Activated CD4-positive, alpha-beta memory T cell treated with anti-CD3 and anti-CD28 coated beads, Interleukin-2, amount 10 ng/mL, durations not matched to agents 7 days and 5 days (primary cell): Measurements from ENCODE around the gene LBHD1. TPM values are rescaled to one million over a fixed set of nuclear protein-coding genes. Genes with fewer than 3 reads are reported as not detected.
A peak's percentile ranks its signal among the peaks of the same experiment; 100 is the strongest.
"Not testable (repeated sequence)": the region's sequence is repeated elsewhere in the genome, so short reads cannot be mapped to it uniquely, and the experiment has no call there.

ENCODE experiments used
- CTCF ChIA-PET: fragments of 350-600 bp; sonication (Branson Sonifier 250); formaldehyde crosslinking; loops from one replicate; lab custom pipeline; 2021; ENCODE audit warnings: antibody characterized with exemption, inconsistent platforms; lab: Charles Lee
- POLR2A ChIA-PET: fragments of 350-600 bp; sonication (Branson Sonifier 250); formaldehyde crosslinking; loops from one replicate; lab custom pipeline; 2021; ENCODE audit warnings: antibody characterized with exemption; lab: Charles Lee
- DNase-seq: peaks from one replicate; pipeline ENCODE4 v3.0.0-alpha.2; 2020
- H3K27ac Mint-ChIP-seq: one replicate; pipeline ENCODE4 v1.8.0; 2021; ENCODE audit warnings: mild to moderate bottlenecking, mixed read lengths
- H3K27me3 Mint-ChIP-seq: one replicate; pipeline ENCODE4 v1.8.0; 2021; ENCODE audit warnings: mixed read lengths
- H3K36me3 Mint-ChIP-seq: one replicate; pipeline ENCODE4 v1.8.0; 2021; ENCODE audit warnings: low read depth, mixed read lengths
- H3K4me1 Mint-ChIP-seq: one replicate; pipeline ENCODE4 v1.8.0; 2021; ENCODE audit warnings: mixed read lengths
- H3K4me3 Mint-ChIP-seq: one replicate; pipeline ENCODE4 v1.8.0; 2021; ENCODE audit warnings: mild to moderate bottlenecking, mixed read lengths
- H3K9me3 Mint-ChIP-seq: one replicate; pipeline ENCODE4 v1.8.0; 2021; ENCODE audit warnings: mixed read lengths
- total RNA-seq, 2 experiments: library from RNA; stranded (reverse); gene quantifications; one replicate each; pipeline ENCODE4 v1.2.3, GENCODE V29; 2021

The LBHD1 gene
- total RNA-seq, 2 experiments from 2014 or later: 17.2 to 18.3 TPM

DNA sequence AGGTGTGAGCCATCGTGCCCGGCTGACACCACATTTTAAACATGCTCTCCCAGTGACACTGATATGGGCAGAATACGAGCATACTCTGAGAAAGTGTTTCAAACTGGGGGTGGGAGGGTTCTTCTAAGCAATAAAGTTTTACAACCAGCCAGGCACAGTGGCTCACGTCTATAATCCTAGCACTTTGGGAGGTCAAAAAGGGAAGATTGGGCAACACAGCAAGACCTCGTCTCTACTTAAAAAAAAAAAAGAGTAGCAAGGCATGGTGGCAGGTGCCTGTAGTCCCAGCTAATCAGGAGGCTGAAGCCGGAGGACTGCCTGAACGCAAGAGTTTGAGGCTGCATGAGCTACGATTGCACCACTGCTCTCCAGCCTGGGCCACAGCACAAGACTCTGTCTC is 27.8 kb downstream of the LBHD1 start:
- H3K4me3 Mint-ChIP-seq: no peak overlapping the region
- ChIA-PET CTCF (no interaction called here), POLR2A (interaction anchor here (0.9 to 12.3 kb wide), 7 partner anchors 9 to 53 kb away, joined by 3 to 192 read pairs (median 6); partner anchors contain the start of genes B3GAT3, C11orf98, CSKMT and INTS5)
- peaks cover 38% of the 10 kb centered on the region for H3K36me3 Mint-ChIP-seq
- H3K27me3 Mint-ChIP-seq: no peaks in the 10 kb centered on the region
- no peak for DNase-seq
- no peak overlapping the region for H3K27ac Mint-ChIP-seq
- no peaks in the 10 kb centered on the region for H3K9me3 Mint-ChIP-seq
- H3K4me1 Mint-ChIP-seq: peaks cover 51% of the 10 kb centered on the region

DNA sequence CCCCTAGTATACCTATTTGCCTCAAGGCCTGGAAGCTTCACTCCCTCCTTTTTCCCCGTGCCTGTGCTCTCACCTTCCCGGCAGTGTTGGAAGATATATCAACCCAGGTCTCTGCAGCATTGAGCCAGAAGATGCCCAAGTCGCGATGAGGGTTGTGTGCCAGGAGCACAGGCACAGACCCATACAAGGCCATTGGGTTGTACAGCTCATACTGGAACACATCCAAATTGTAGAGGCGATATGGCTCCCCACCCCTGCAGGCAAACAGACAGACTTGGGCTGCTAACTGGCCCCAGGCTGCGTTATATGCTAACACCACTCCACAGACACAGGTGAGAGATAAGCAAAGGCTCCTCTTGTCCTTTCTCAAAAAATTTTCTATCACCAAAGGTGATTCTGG is 39.6 kb downstream of the LBHD1 start:
- H3K27me3 Mint-ChIP-seq: no peaks in the 10 kb centered on the region
- DNase-seq: no peak
- peaks cover 78% of the 10 kb centered on the region for H3K36me3 Mint-ChIP-seq
- ChIA-PET POLR2A (interaction anchor here (1.2 to 4.2 kb wide), 5 partner anchors 9 to 41 kb away, joined by 3 to 15 read pairs (median 4); partner anchors contain the start of genes B3GAT3, C11orf98, CSKMT and INTS5), CTCF (no interaction called here)
- H3K4me3 Mint-ChIP-seq: no peak overlapping the region
- no peak overlapping the region for H3K27ac Mint-ChIP-seq
- H3K4me1 Mint-ChIP-seq: peaks cover 21% of the 10 kb centered on the region
- no peaks in the 10 kb centered on the region for H3K9me3 Mint-ChIP-seq

DNA sequence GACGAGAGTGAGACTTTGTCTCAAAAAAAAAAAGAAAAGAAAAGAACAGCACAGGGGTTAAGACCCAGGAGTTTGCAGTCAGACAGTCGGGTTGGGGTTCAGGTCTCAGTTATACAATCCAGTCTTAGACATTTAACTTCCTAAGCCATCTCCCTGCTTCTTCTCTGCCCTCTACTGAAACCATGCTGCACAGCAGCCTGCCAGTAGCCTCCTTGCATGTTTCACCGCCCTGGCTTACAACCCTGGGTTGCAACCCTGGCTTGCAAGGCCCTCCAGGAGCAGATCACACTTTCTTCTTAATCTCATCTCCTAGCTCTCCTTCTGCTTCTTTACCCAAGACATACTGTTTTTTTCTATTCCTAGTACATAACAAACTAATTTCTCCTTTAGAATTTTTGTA is 44.4 kb downstream of the LBHD1 start:
- Mint-ChIP-seq H3K36me3 (peaks cover 69% of the 10 kb centered on the region), H3K27me3 (no peaks in the 10 kb centered on the region), H3K9me3 (no peaks in the 10 kb centered on the region), H3K27ac (no peak overlapping the region), H3K4me3 (no peak overlapping the region), H3K4me1 (no peaks in the 10 kb centered on the region)
- ChIA-PET CTCF (interaction anchor here (0.5 to 3.0 kb wide), 4 partner anchors 14 to 252 kb away, joined by 3 to 12 read pairs (median 4); partner anchors contain the start of gene EEF1G), POLR2A (interaction anchor here (1.6 kb wide), 1 partner anchor 18 kb away, joined by 8 read pairs; the partner anchor contains the start of gene GANAB)
- DNase-seq: no peak

DNA sequence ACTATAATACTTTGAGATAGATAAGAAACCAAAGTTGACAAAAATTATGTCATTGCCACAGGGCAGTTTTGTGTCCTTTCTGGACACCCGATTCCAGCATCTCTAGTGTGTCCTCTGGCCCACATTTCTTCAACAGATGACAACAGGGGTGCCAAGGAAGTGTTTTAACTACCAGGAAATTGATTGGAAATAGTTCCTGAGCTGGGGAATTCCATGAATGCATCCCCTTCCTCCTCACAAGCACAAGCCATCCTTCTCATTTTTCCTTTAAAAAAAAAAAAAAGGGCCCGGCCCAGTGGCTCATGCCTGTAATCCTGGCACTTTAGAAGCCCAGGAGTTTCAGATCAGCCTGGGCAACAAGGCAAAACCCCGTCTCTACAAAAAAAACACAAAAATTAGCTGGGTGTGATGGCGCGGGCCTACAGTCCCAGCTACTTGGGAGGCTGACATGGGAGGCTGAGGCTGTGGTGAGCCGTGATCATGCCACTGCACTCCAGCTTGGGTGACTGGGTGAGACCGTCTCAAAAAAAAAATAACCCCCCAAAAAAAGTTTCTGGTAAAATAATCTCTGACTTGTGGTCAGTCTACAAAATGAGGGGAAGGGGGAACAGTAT is 49.5 kb downstream of the LBHD1 start:
- CTCF ChIA-PET: interaction anchor here (0.6 to 2.5 kb wide), 9 partner anchors 11 to 198 kb away, joined by 3 to 16 read pairs (median 4); partner anchors contain the start of genes EML3 and ROM1
- peak overlapping the region; percentile 98 for H3K27ac Mint-ChIP-seq
- H3K4me1 Mint-ChIP-seq: peaks cover 28% of the 10 kb centered on the region
- no peaks in the 10 kb centered on the region for H3K27me3 Mint-ChIP-seq
- peaks cover 45% of the 10 kb centered on the region for H3K36me3 Mint-ChIP-seq
- DNase-seq: no peak
- H3K9me3 Mint-ChIP-seq: no peaks in the 10 kb centered on the region
- H3K4me3 Mint-ChIP-seq: peak overlapping the region; percentile 87
- POLR2A ChIA-PET: interaction anchor here (0.9 to 5.4 kb wide), 23 partner anchors 10 to 654 kb away, joined by 3 to 70 read pairs (median 11); partner anchors contain the start of genes C11orf98, CSKMT, EEF1G and EML3

DNA sequence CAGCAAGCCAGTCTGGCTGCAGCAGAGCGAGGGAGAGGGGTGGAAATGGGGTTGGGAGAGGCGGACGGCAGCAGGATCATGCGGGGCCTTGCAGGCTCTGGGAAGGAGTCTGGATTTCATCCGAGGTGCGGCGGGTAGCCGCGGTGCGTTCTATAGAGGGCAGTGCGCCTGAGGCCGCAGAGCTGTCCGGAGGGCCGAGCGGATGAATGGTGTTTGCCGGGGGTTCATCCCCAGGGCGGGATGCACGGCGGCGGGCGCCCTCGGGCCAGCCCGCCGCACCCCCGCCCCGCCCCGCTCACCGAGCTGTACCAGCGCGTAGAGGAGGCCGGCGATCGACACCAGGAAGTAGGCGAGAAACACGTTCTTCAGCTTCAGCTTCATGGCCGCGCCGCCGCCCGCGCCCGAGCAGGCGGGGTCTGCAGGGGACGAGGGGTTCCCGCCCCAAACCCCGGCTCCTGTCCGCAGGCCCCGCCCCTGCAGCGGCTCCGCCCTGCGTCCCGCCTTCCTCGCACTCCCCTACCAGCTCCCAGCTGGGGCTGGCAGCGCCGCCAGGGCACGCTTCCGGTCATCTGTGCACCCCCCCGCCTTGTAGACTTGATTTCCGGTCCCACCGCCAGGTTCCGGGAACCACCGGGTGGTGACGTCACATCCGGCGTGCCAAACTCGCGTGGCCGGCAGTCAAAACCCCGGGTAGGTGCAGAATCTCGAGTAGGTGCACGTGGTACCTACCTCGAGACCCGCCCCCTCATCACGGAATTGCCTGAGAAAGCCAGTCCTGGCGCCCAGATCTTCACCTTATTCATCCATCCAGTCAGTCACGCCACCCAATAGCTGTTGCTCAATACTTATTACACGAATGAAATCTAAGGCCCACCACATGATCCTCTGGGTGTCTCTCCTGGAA is 50.2 kb downstream of the LBHD1 start, which contains the start of gene B3GAT3:
Gene B3GAT3, minus strand, starts transcription at position 420 of the 904 bp plus-strand sequence. Its CDS starts 39 bp downstream, at position 381.
- ChIA-PET POLR2A (interaction anchor here (0.9 to 5.4 kb wide), 29 partner anchors 10 to 653 kb away, joined by 3 to 70 read pairs (median 10); partner anchors contain the start of genes C11orf98, CSKMT, EEF1G and EML3), CTCF (interaction anchor here (0.6 to 3.2 kb wide), 14 partner anchors 10 to 197 kb away, joined by 3 to 16 read pairs (median 4); partner anchors contain the start of genes C11orf98, CSKMT, EML3 and LBHD1)
- DNase-seq: peak; percentile 97
- Mint-ChIP-seq H3K27ac (peak within 1 kb of the TSS; percentile 98), H3K4me3 (peak within 1 kb of the TSS; percentile 87), H3K9me3 (no peaks in the 10 kb centered on the region), H3K36me3 (peaks cover 43% of the 10 kb centered on the region), H3K27me3 (no peaks in the 10 kb centered on the region), H3K4me1 (peaks cover 29% of the 10 kb centered on the region)

DNA sequence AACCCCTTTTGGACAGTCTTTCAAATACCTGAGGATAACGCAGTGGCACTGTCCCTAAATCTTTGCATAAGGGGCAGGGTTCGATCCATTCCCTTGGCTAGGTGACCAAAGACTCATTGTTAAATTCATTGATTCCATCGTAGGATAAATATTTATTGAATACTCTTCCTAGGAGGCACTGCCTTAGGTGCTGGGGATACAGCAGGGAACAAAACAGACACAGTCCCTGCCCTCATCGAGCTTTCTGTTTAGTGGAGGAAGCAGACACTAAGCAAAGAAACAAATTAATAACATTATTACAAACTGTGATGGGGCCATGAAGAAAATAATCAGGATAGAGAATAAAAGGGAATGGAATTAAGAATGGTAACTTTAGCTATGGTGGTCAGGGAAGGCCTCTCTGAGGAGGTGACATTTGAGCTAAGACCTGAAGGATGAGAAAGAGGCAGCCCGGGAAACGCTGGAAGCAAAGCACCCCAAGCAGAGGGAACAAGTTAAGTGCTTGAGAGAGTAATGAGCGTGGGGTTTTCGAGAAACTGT is 51.0 kb downstream of the LBHD1 start:
- H3K9me3 Mint-ChIP-seq: no peaks in the 10 kb centered on the region
- H3K4me3 Mint-ChIP-seq: peak overlapping the region; percentile 87
- no peak for DNase-seq
- ChIA-PET CTCF (interaction anchor here (0.6 to 3.2 kb wide), 13 partner anchors 9 to 196 kb away, joined by 3 to 16 read pairs (median 5); partner anchors contain the start of genes C11orf98, CSKMT, EML3 and LBHD1), POLR2A (interaction anchor here (0.7 to 5.4 kb wide), 28 partner anchors 8 to 653 kb away, joined by 3 to 70 read pairs (median 10); partner anchors contain the start of genes C11orf98, CSKMT, EEF1G and EML3)
- peaks cover 41% of the 10 kb centered on the region for H3K36me3 Mint-ChIP-seq
- H3K27me3 Mint-ChIP-seq: no peaks in the 10 kb centered on the region
- peaks cover 33% of the 10 kb centered on the region for H3K4me1 Mint-ChIP-seq
- peak overlapping the region; percentile 92 for H3K27ac Mint-ChIP-seq

DNA sequence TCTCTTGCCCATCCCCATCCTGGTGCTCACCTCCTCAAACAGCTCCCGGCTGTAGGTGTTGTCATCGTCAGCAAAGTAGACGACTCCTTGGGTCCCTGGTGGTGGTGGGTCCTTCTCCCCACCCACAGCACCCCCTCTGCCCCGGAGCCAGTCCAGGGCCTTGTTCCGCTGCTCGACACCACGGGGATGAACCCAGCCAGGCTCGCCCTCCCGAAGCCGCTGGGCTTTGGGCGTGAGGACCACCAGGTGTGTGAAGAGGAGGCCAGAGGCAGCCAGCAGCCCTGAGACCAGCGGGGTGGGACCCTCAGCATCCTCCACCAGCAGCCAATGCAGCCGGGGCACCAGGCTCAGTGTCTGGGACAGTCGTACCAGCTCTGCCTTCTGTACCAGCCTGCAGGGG is 55.1 kb downstream of the LBHD1 start:
- H3K27me3 Mint-ChIP-seq, H3K9me3 Mint-ChIP-seq, H3K4me3 Mint-ChIP-seq, DNase-seq, CTCF ChIA-PET, H3K27ac Mint-ChIP-seq: not testable (repeated sequence)
- POLR2A ChIA-PET: interaction anchor here (0.9 kb wide), 1 partner anchor 36 kb away, joined by 3 read pairs; the partner anchor contains the start of gene INTS5
- Mint-ChIP-seq H3K4me1 (peaks cover 53% of the 10 kb centered on the region), H3K36me3 (peaks cover 34% of the 10 kb centered on the region)

DNA sequence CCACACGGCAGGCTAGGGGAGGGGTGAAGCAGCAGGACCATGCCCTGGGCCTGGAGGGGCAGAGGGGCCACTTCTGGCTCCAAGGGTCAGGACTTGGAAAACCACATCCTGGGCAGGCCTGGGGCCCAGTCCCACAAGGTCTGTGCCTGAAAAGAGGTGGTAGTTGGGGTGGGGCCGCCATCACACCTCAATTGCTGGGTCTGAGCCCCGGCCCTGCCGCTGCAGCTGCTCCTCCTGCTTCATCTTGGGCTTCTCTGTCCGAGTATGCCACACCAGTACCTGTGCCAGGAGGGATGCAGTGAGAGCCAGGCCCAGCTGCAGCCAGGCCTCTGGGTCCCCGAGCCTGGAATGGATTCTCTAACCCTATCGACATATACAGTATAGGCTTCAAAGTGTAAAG is 56.5 kb downstream of the LBHD1 start:
- POLR2A ChIA-PET: interaction anchor here (1.1 to 1.3 kb wide), 2 partner anchors 24 to 49 kb away, joined by 4 to 5 read pairs; partner anchors contain the start of genes C11orf98, CSKMT and TUT1

DNA sequence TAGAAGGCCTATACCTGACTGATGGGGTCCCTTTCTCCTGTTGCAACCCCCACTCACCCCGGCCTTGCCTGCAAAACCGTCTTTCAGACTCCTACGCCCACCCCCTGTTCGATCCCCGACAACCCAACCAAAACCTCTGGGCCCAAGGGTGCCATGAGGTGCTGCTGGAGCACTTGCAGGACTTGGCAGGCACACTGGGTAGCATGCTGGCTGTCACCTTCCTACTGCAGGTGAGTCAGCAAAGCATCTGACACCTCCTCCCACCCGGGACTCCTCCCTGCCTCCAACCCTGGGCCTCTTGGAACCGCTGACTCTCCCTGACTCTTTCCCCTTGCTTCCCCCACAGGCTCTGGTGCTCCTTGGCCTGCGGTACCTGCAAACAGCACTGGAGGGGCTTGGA is 57.8 kb downstream of the LBHD1 start:
- H3K4me1 Mint-ChIP-seq: peaks cover 56% of the 10 kb centered on the region
- ChIA-PET POLR2A (interaction anchor here (1.0 to 6.7 kb wide), 5 partner anchors 13 to 57 kb away, joined by 3 to 84 read pairs (median 41); partner anchors contain the start of genes C11orf98, CSKMT, INTS5 and LBHD1), CTCF (interaction anchor here (1.4 kb wide), 1 partner anchor 51 kb away, joined by 3 read pairs; the partner anchor contains the start of genes C11orf98 and CSKMT)
- peak; percentile 43 for DNase-seq
- H3K4me3 Mint-ChIP-seq: no peak overlapping the region
- no peaks in the 10 kb centered on the region for H3K27me3 Mint-ChIP-seq
- peaks cover 36% of the 10 kb centered on the region for H3K36me3 Mint-ChIP-seq
- H3K27ac Mint-ChIP-seq: peak overlapping the region; percentile 69
- H3K9me3 Mint-ChIP-seq: no peaks in the 10 kb centered on the region

More for the DNA sequence above, 56.5 kb downstream of the LBHD1 start:
- CTCF ChIA-PET: no interaction called here
- H3K27me3 Mint-ChIP-seq: no peaks in the 10 kb centered on the region
- H3K4me3 Mint-ChIP-seq: no peak overlapping the region
- no peak for DNase-seq
- peaks cover 53% of the 10 kb centered on the region for H3K4me1 Mint-ChIP-seq
- peaks cover 31% of the 10 kb centered on the region for H3K36me3 Mint-ChIP-seq
- no peaks in the 10 kb centered on the region for H3K9me3 Mint-ChIP-seq
- peak overlapping the region; percentile 16 for H3K27ac Mint-ChIP-seq

DNA sequence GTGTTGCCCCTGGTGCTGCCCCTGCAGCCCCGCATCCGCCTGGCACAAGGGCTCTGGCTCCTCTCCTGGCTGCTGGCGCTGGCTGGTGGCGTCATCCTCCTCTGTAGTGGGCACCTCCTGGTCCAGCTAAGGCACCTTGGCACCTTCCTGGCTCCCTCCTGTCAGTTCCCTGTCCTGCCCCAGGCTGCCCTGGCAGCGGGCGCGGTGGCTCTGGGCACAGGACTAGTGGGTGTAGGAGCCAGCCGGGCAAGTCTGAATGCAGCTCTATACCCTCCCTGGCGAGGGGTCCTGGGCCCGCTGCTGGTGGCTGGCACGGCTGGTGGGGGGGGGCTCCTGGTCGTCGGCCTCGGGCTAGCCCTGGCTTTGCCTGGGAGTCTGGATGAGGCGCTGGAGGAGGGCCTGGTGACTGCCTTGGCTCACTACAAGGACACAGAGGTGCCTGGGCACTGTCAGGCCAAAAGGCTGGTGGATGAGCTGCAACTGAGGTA is 58.7 kb downstream of the LBHD1 start:
- Mint-ChIP-seq H3K27ac (peak overlapping the region; percentile 80), H3K9me3 (no peaks in the 10 kb centered on the region), H3K4me1 (peaks cover 60% of the 10 kb centered on the region), H3K36me3 (peaks cover 39% of the 10 kb centered on the region), H3K4me3 (peak overlapping the region; percentile 10), H3K27me3 (no peaks in the 10 kb centered on the region)
- CTCF ChIA-PET: interaction anchor here (0.6 to 1.5 kb wide), 4 partner anchors 14 to 174 kb away, joined by 3 to 4 read pairs (median 3); partner anchors contain the start of genes C11orf98 and CSKMT
- POLR2A ChIA-PET: interaction anchor here (0.9 to 6.7 kb wide), 11 partner anchors 8 to 242 kb away, joined by 3 to 84 read pairs (median 6); partner anchors contain the start of genes B3GAT3, C11orf98, CSKMT and INTS5
- DNase-seq: no peak
